A549 (cell line): ENCODE data around the gene MAFF. TPM values are rescaled to one million over a fixed set of nuclear protein-coding genes. Genes with fewer than 3 reads are reported as not detected.

ENCODE experiments used
- ATAC-seq, 2 experiments: fragments of 200-7000 bp in 1 of 2; fragments of >200 bp in 1 of 2; cut with Nextera tagmentation in 1 of 2; cut with Tn5 transposase in 1 of 2; 3 replicates each; pipeline versions ENCODE4 v1.8.0 to v1.9.1; 2018 to 2020; ENCODE audit warnings: mild to moderate bottlenecking in 1 of 2, moderate library complexity in 1 of 2
- CTCF ChIA-PET: fragments of 300-600 bp; sonication (Branson Sonifier 250); formaldehyde crosslinking; extraction: SDS; loops from one replicate; lab custom pipeline; 2021; ENCODE audit warnings: antibody characterized with exemption, inconsistent platforms; lab: Yijun Ruan, JAX
- POLR2A ChIA-PET: fragments of 350-600 bp; formaldehyde crosslinking; extraction: SDS; loops from one replicate; lab custom pipeline; 2021; ENCODE audit warnings: antibody characterized with exemption, inconsistent platforms; lab: Yijun Ruan, JAX
- DNase-seq, 2 experiments: peaks; one replicate each; pipeline versions ENCODE4 v3.0.0 to v3.0.0-alpha.2; 2011 to 2016; ENCODE audit warnings: low read depth in 1 of 2, low spot score in 1 of 2
- FAIRE-seq: peaks from 2 replicates; lab custom pipeline; 2011; peaks lifted over from hg19 to GRCh38; lab: Jason Lieb, UNC
- H3K27ac ChIP-seq, 2 experiments: fragments of >200 bp; sonication (Bioruptor Twin); formaldehyde crosslinking; 3 replicates each; pipeline ENCODE4 v1.5.1; 2016 to 2017
- H3K4me1 ChIP-seq: fragments of >200 bp; sonication (Bioruptor Twin); formaldehyde crosslinking; 3 replicates; pipeline ENCODE4 v1.6.1; 2016
- H3K4me2 ChIP-seq: fragments of >200 bp; sonication (Bioruptor Twin); formaldehyde crosslinking; 3 replicates; pipeline ENCODE4 v1.6.1; 2016
- H3K4me3 ChIP-seq: fragments of >200 bp; sonication (Bioruptor Twin); formaldehyde crosslinking; 3 replicates; pipeline ENCODE4 v1.5.1; 2016
- H3K9me3 ChIP-seq: fragments of >200 bp; sonication (Bioruptor Twin); formaldehyde crosslinking; 3 replicates; pipeline ENCODE4 v1.6.1; 2016
- CBX8 ChIP-seq: fragments of 200-600 bp; sonication (generic); IDR thresholded peaks from 2 replicates; pipeline ENCODE4 v1.6.1; 2016
- CHD2 ChIP-seq: fragments of 150-350 bp; IDR thresholded peaks from 2 replicates; pipeline ENCODE4 v1.6.1; 2014; ENCODE audit warnings: low read length; ENCODE audit not compliant: partially characterized antibody
- CTCF ChIP-seq: fragments of >200 bp; sonication (Bioruptor Twin); formaldehyde crosslinking; IDR thresholded peaks from 3 replicates; pipeline ENCODE4 v1.5.1; 2016
- EP300 ChIP-seq, 2 experiments: fragments of >200 bp; sonication (Bioruptor Twin); formaldehyde crosslinking; IDR thresholded peaks; 2 replicates in 1 of 2; 3 replicates in 1 of 2; pipeline ENCODE4 v1.6.1; 2016 to 2017
- FOSL2 ChIP-seq, 2 experiments: fragments of 450-650 bp in 1 of 2; fragments of >200 bp in 1 of 2; sonication (Bioruptor Twin) in 1 of 2; formaldehyde crosslinking; IDR thresholded peaks; 2 replicates each; pipeline versions ENCODE4 v1.5.0 to v1.6.1; 2016 to 2020; ENCODE audit warnings: mild to moderate bottlenecking in 1 of 2, moderate library complexity in 1 of 2
- GATA3 ChIP-seq: IDR thresholded peaks from 2 replicates; pipeline ENCODE4 v1.6.1; 2012; ENCODE audit warnings: borderline replicate concordance
- HDAC2 ChIP-seq: fragments of 200-600 bp; sonication (generic); IDR thresholded peaks from 2 replicates; pipeline ENCODE4 v1.6.1; 2016
- HEYL ChIP-seq: fragments of 250-450 bp; sonication (Bioruptor Pico); IDR thresholded peaks from 2 replicates; pipeline ENCODE4 v1.8.0; 2021; ENCODE audit warnings: mild to moderate bottlenecking, moderate library complexity
- HOXB13 ChIP-seq: fragments of 250-450 bp; sonication (Bioruptor Pico); IDR thresholded peaks from 2 replicates; pipeline ENCODE4 v1.5.0; 2020; ENCODE audit warnings: low read depth, mild to moderate bottlenecking, moderate library complexity
- JUN ChIP-seq, 2 experiments: fragments of >200 bp; sonication (Bioruptor Twin); formaldehyde crosslinking; IDR thresholded peaks; 2 replicates in 1 of 2; 3 replicates in 1 of 2; pipeline ENCODE4 v1.6.1; 2016 to 2017
- KDM1A ChIP-seq: fragments of 200-600 bp; sonication (generic); IDR thresholded peaks from 2 replicates; pipeline ENCODE4 v1.6.1; 2016; ENCODE audit warnings: low read depth, mild to moderate bottlenecking
- MAZ ChIP-seq: fragments of 150-350 bp; IDR thresholded peaks from 2 replicates; pipeline ENCODE4 v1.6.1; 2014; ENCODE audit warnings: antibody characterized with exemption, low read depth, low read length, borderline replicate concordance
- NFE2L2 ChIP-seq: fragments of 150-350 bp; conservative IDR thresholded peaks from 2 replicates; pipeline ENCODE4 v1.6.1; 2014; ENCODE audit warnings: low read length
- NR3C1 ChIP-seq: fragments of >200 bp; sonication (Bioruptor Twin); formaldehyde crosslinking; IDR thresholded peaks from 3 replicates; pipeline ENCODE4 v1.6.1; 2017
- PHF8 ChIP-seq: fragments of 200-600 bp; sonication (generic); IDR thresholded peaks from 2 replicates; pipeline ENCODE4 v1.6.1; 2016; ENCODE audit warnings: low read depth, mild to moderate bottlenecking, antibody characterized with exemption, moderate library complexity, borderline replicate concordance
- POLR2A ChIP-seq: IDR thresholded peaks from 2 replicates; pipeline ENCODE4 v1.6.1; 2012; ENCODE audit warnings: mild to moderate bottlenecking, low read length
- RAD21 ChIP-seq, 2 experiments: fragments of >200 bp in 1 of 2; sonication (Bioruptor Twin) in 1 of 2; formaldehyde crosslinking in 1 of 2; IDR thresholded peaks in 1 of 2; conservative IDR thresholded peaks in 1 of 2; 2 replicates in 1 of 2; 3 replicates in 1 of 2; pipeline ENCODE4 v1.6.1; 2012 to 2018; ENCODE audit warnings: inconsistent platforms in 1 of 2
- RARB ChIP-seq: fragments of 250-450 bp; sonication (Bioruptor Pico); IDR thresholded peaks from 2 replicates; pipeline ENCODE4 v1.8.0; 2021; ENCODE audit warnings: mild to moderate bottlenecking, moderate library complexity
- RNF2 ChIP-seq: fragments of 200-600 bp; sonication (generic); IDR thresholded peaks from 2 replicates; pipeline ENCODE4 v1.6.1; 2016; ENCODE audit warnings: low read depth, mild to moderate bottlenecking, antibody characterized with exemption, moderate library complexity, borderline replicate concordance
- SMC3 ChIP-seq: fragments of >200 bp; sonication (Bioruptor Twin); formaldehyde crosslinking; IDR thresholded peaks from 3 replicates; pipeline ENCODE4 v1.6.1; 2018; ENCODE audit warnings: inconsistent platforms
- ZC3H11A ChIP-seq: fragments of 450-650 bp; IDR thresholded peaks from 2 replicates; pipeline ENCODE4 v1.6.1; 2014; ENCODE audit warnings: antibody characterized with exemption, mild to moderate bottlenecking
- ZNF302 ChIP-seq: fragments of 250-450 bp; sonication (Bioruptor Pico); IDR thresholded peaks from 2 replicates; pipeline ENCODE4 v1.9.0; 2021; ENCODE audit warnings: inconsistent platforms, mild to moderate bottlenecking, moderate library complexity
- WGBS: methylation state at CpG from one replicate; pipeline ENCODE4 v1.1.6; 2017; ENCODE audit errors: missing lambda C conversion rate; 5-methylcytosine and 5-hydroxymethylcytosine counted together
- polyA plus RNA-seq, 4 experiments: library from polyadenylated mRNA; depleted of rRNA in 3 of 4; stranded (reverse); fragments of >200 nt; fragmentation: RNase III in 1 of 4; extraction: RNeasy Plus Mini Kit Qiagen cat#74134 plus additional on column Dnase treatment in 1 of 4; gene quantifications; 2 replicates in 3 of 4; 3 replicates in 1 of 4; pipeline ENCODE4 v1.2.3, GENCODE V29; 2011 to 2017
- TF ChIP-seq, protein P1 (sequence below): fragments of >200 bp; sonication (Bioruptor Twin); formaldehyde crosslinking; IDR thresholded peaks from 3 replicates; pipeline ENCODE4 v1.6.1; 2016

Gene MAFF
- polyA plus RNA-seq, 2 of the 4 experiments (the other 2 are of a cell fraction): 3.2 to 4.0 TPM

- peaks cover 28% of the 10 kb centered on the region for H3K4me1 ChIP-seq
- H3K27ac ChIP-seq: no peak overlapping the region
- H3K4me3 ChIP-seq: no peak overlapping the region
- no peak for FAIRE-seq
- no peak for DNase-seq
- H3K9me3 ChIP-seq: no peaks in the 10 kb centered on the region
- no peak overlapping the region for H3K4me2 ChIP-seq
- ChIA-PET POLR2A (no interaction called here), CTCF (interaction anchor here (0.6 to 0.8 kb wide), 2 partner anchors 115 to 120 kb away, joined by 3 read pairs; no protein-coding TSS in a partner anchor)
- no peak for TF ChIP-seq GATA3
- no peak for TF ChIP-seq SMC3
- TF ChIP-seq CBX8: no peak
- WGBS: 94% methylated on average over 14 of the region's 14 CpGs
- no peak for ATAC-seq
These were observed 33.6 kb downstream of the MAFF start for GRCh38 chr22:38235240-38235850.

- no peak for FAIRE-seq
- Histone ChIP-seq H3K4me3 (no peak overlapping the region), H3K4me1 (peaks cover 37% of the 10 kb centered on the region), H3K9me3 (no peaks in the 10 kb centered on the region), H3K4me2 (no peak overlapping the region), H3K27ac (no peak overlapping the region)
- ChIA-PET CTCF (interaction anchor here (1.4 kb wide), 1 partner anchor 123 kb away, joined by 3 read pairs; no protein-coding TSS in a partner anchor), POLR2A (no interaction called here)
- TF ChIP-seq KDM1A (no peak), RNF2 (no peak), HDAC2 (no peak), MAZ (no peak), POLR2A (no peak)
- DNase-seq: no peak
- WGBS: 91% methylated on average over 8 of the region's 8 CpGs
- ATAC-seq: no peak
These were observed 35.0 kb downstream of the MAFF start for GRCh38 chr22:38236786-38237185.

GRCh38 chr22:38238519-38239071, 36.8 kb downstream of the MAFF start:
- ChIA-PET CTCF (interaction anchor here (0.9 to 1.9 kb wide), 3 partner anchors 8 to 169 kb away, joined by 3 to 5 read pairs (median 5); no protein-coding TSS in a partner anchor), POLR2A (interaction anchor here (0.6 kb wide), 1 partner anchor 15 kb away, joined by 5 read pairs; no protein-coding TSS in a partner anchor)
- H3K9me3 ChIP-seq: no peaks in the 10 kb centered on the region
- no peak for FAIRE-seq
- no peak for ATAC-seq
- H3K4me1 ChIP-seq: peaks cover 49% of the 10 kb centered on the region
- DNase-seq: no peak
- TF ChIP-seq POLR2A: no peak
- no peak for TF ChIP-seq HDAC2
- no peak for TF ChIP-seq RARB (CRISPR knock-in tag)
- TF ChIP-seq PHF8: no peak
- no peak for TF ChIP-seq ZNF302 (CRISPR knock-in tag)
- TF ChIP-seq EP300 (IDR thresholded peaks at IDR 0.05): no peak
- no peak for TF ChIP-seq HOXB13 (CRISPR knock-in tag)
- H3K4me3 ChIP-seq: no peak overlapping the region
- peak overlapping the region; percentile 61 for H3K4me2 ChIP-seq
- peak overlapping the region; percentile 75 to 89 for H3K27ac ChIP-seq
- 86% methylated on average over 8 of the region's 9 CpGs for WGBS

DNA sequence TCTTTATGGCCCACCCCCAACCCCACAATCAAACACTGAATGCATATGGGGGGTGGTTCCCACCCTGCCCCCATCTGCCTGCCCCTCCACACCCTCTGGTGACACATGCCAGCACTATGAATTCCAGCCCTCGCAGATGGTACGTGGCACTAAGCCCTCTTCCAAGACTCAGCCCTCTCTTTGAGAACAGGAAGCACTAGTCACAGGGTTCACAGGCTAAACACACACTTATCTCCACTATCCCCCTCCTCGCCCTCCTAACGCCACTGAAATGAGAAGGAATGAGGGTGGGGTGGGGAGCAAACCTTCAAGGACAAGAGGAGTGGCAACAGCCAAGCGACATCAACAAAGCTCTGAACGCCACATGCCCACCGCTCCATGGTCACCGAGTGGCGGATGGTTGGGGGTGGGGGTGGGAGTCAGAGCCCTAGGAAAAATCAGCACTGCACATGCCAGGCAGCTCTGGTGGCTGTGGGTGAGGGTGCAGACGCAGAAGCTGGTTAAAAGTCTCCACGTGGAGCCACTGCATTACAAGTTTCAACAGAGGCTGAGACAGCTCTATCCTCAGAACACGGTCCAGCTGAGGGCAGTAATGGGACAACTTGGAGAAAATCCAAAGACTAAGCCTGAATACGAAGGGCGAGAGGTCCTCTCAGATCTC, 37.4 kb downstream of the MAFF start:
- peaks cover 49% of the 10 kb centered on the region for H3K4me1 ChIP-seq
- peak; percentile 40 to 71 for DNase-seq
- no peaks in the 10 kb centered on the region for H3K9me3 ChIP-seq
- WGBS: 27% methylated on average over 7 of the region's 14 CpGs
- ChIA-PET POLR2A (interaction anchor here (0.6 to 0.7 kb wide), 2 partner anchors 16 to 44 kb away, joined by 4 to 5 read pairs; no protein-coding TSS in a partner anchor), CTCF (interaction anchor here (0.6 to 1.9 kb wide), 5 partner anchors 9 to 170 kb away, joined by 3 to 5 read pairs (median 3); no protein-coding TSS in a partner anchor)
- TF ChIP-seq NFE2L2 (no peak), NR3C1 (no peak), FOSL2 (IDR thresholded peaks at IDR 0.05) (no peak), FOSL2 (CRISPR knock-in tag; IDR thresholded peaks at IDR 0.05) (peak; percentile 49), ZC3H11A (no peak), CTCF (0 out of 3 replicates have a peak, but pooled peaks have one; percentile 21), CHD2 (no peak), RAD21 (conservative IDR thresholded peaks at IDR 0.05 in 1 of 2, IDR thresholded peaks at IDR 0.05 in 1 of 2) (peak in 1 of 2 experiments; percentile 23; a peak in 1 of 5 replicates), HEYL (CRISPR knock-in tag) (no peak), JUN (IDR thresholded peaks at IDR 0.05) (peak in 1 of 2 experiments; percentile 13; a peak in 1 of 5 replicates)
- TF ChIP-seq, protein P1, sequence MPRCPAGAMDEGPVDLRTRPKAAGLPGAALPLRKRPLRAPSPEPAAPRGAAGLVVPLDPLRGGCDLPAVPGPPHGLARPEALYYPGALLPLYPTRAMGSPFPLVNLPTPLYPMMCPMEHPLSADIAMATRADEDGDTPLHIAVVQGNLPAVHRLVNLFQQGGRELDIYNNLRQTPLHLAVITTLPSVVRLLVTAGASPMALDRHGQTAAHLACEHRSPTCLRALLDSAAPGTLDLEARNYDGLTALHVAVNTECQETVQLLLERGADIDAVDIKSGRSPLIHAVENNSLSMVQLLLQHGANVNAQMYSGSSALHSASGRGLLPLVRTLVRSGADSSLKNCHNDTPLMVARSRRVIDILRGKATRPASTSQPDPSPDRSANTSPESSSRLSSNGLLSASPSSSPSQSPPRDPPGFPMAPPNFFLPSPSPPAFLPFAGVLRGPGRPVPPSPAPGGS: no peak
- no peak for FAIRE-seq
- no peak overlapping the region for H3K4me3 ChIP-seq
- ATAC-seq: peak; percentile 75 to 79
- H3K4me2 ChIP-seq: peak overlapping the region; percentile 61
- peak overlapping the region; percentile 75 to 89 for H3K27ac ChIP-seq
